H9 (cell line): ENCODE results near the gene TNFSF9. TPM values are rescaled to one million over a fixed set of nuclear protein-coding genes. Genes with fewer than 3 reads are reported as not detected.

Source experiments
- DNase-seq: peaks from one replicate; pipeline ENCODE4 v3.0.0-alpha.2; 2017
- H2AFZ ChIP-seq: one replicate; pipeline ENCODE4 v1.6.1; 2013; ENCODE audit warnings: mild to moderate bottlenecking, low read length, control low read depth, moderate library complexity
- H2AK5ac ChIP-seq: 2 replicates; pipeline ENCODE4 v1.6.1; 2013; ENCODE audit warnings: low read length, control low read depth, mixed read lengths; ENCODE audit not compliant: insufficient read length
- H2BK120ac ChIP-seq: one replicate; pipeline ENCODE4 v1.6.1; 2013; ENCODE audit warnings: low read depth, mild to moderate bottlenecking, low read length, control low read depth, inconsistent platforms; ENCODE audit not compliant: poor library complexity, severe bottlenecking
- H2BK12ac ChIP-seq: 2 replicates; pipeline ENCODE4 v1.6.1; 2013; ENCODE audit warnings: low read length, control low read depth, mixed read lengths, low read depth; ENCODE audit not compliant: insufficient read length
- H2BK15ac ChIP-seq: 2 replicates; pipeline ENCODE4 v1.6.1; 2013; ENCODE audit warnings: low read depth, low read length, control low read depth
- H2BK20ac ChIP-seq: one replicate; pipeline ENCODE4 v1.6.1; 2013; ENCODE audit warnings: low read depth, mild to moderate bottlenecking, low read length, control low read depth, inconsistent platforms; ENCODE audit not compliant: poor library complexity, severe bottlenecking
- H2BK5ac ChIP-seq: 2 replicates; pipeline ENCODE4 v1.6.1; 2013; ENCODE audit warnings: low read length, control low read depth, mixed read lengths; ENCODE audit not compliant: insufficient read length
- H3K14ac ChIP-seq: 2 replicates; pipeline ENCODE4 v1.6.1; 2013; ENCODE audit warnings: low read length, control low read depth; ENCODE audit not compliant: insufficient read depth
- H3K18ac ChIP-seq: 2 replicates; pipeline ENCODE4 v1.6.1; 2013; ENCODE audit warnings: low read depth, mild to moderate bottlenecking, mixed read lengths, low read length, control low read depth; ENCODE audit not compliant: insufficient read length
- H3K23ac ChIP-seq: 2 replicates; pipeline ENCODE4 v1.6.1; 2013; ENCODE audit warnings: low read length, control low read depth, mixed read lengths, low read depth; ENCODE audit not compliant: insufficient read length
- H3K23me2 ChIP-seq: 2 replicates; pipeline ENCODE4 v1.6.1; 2013; ENCODE audit warnings: low read depth, mild to moderate bottlenecking, mixed read lengths, low read length, control low read depth; ENCODE audit not compliant: insufficient read length, poor library complexity, severe bottlenecking
- H3K27ac ChIP-seq: 2 replicates; pipeline ENCODE4 v1.5.1; 2013; ENCODE audit warnings: low read length, control low read depth, mixed read lengths, low read depth; ENCODE audit not compliant: insufficient read length
- H3K27me3 ChIP-seq: 2 replicates; pipeline ENCODE4 v1.6.1; 2013; ENCODE audit warnings: low read length, control low read depth, inconsistent platforms; ENCODE audit not compliant: insufficient read depth
- H3K4ac ChIP-seq: 2 replicates; pipeline ENCODE4 v1.6.1; 2013; ENCODE audit warnings: low read depth, mild to moderate bottlenecking, control low read depth, inconsistent platforms, low read length, moderate library complexity
- H3K4me1 ChIP-seq: 2 replicates; pipeline ENCODE4 v1.6.1; 2013; ENCODE audit warnings: low read length, control low read depth, inconsistent platforms; ENCODE audit not compliant: insufficient read depth
- H3K4me2 ChIP-seq: 2 replicates; pipeline ENCODE4 v1.6.1; 2013; ENCODE audit warnings: low read length, control low read depth, mixed read lengths; ENCODE audit not compliant: insufficient read length, insufficient read depth
- H3K56ac ChIP-seq: 2 replicates; pipeline ENCODE4 v1.6.1; 2013; ENCODE audit warnings: low read depth, mild to moderate bottlenecking, mixed read lengths, low read length, control low read depth; ENCODE audit not compliant: insufficient read length
- H3K79me1 ChIP-seq: 2 replicates; pipeline ENCODE4 v1.6.1; 2013; ENCODE audit warnings: low read depth, mild to moderate bottlenecking, moderate library complexity, low read length, control low read depth, inconsistent platforms; ENCODE audit not compliant: insufficient read depth, poor library complexity, severe bottlenecking
- H3K79me2 ChIP-seq: 2 replicates; pipeline ENCODE4 v1.6.1; 2013; ENCODE audit warnings: low read length, control low read depth, inconsistent platforms; ENCODE audit not compliant: insufficient read depth
- H3K9ac ChIP-seq: 2 replicates; pipeline ENCODE4 v1.6.1; 2013; ENCODE audit warnings: low read length, control low read depth, mixed read lengths; ENCODE audit not compliant: insufficient read length; ENCODE audit errors: extremely low read depth
- H3K9me3 ChIP-seq: one replicate; pipeline ENCODE4 v1.6.1; 2013; ENCODE audit warnings: low read depth, low read length, inconsistent platforms; ENCODE audit not compliant: control insufficient read depth
- H3T11ph ChIP-seq: one replicate; pipeline ENCODE4 v1.6.1; 2013; ENCODE audit warnings: mild to moderate bottlenecking, low read length, control low read depth, inconsistent platforms
- H4K20me1 ChIP-seq: one replicate; pipeline ENCODE4 v1.6.1; 2013; ENCODE audit not compliant: control insufficient read depth, insufficient read length, insufficient read depth
- H4K5ac ChIP-seq: 2 replicates; pipeline ENCODE4 v1.6.1; 2013; ENCODE audit warnings: low read depth, mild to moderate bottlenecking, mixed read lengths, low read length, control low read depth; ENCODE audit not compliant: insufficient read length
- H4K8ac ChIP-seq: replicated peaks from 2 replicates; pipeline ENCODE4 v1.6.1; 2013; ENCODE audit warnings: low read length, control low read depth, mixed read lengths, low read depth; ENCODE audit not compliant: insufficient read length
- H4K91ac ChIP-seq: 2 replicates; pipeline ENCODE4 v1.6.1; 2013; ENCODE audit warnings: low read depth, mild to moderate bottlenecking, moderate library complexity, mixed read lengths, low read length, control low read depth; ENCODE audit not compliant: insufficient read length
- H3K27ac Mint-ChIP-seq, 3 experiments: 2 replicates in 2 of 3; 3 replicates in 1 of 3; pipeline ENCODE4 v1.8.0; 2020 to 2021; ENCODE audit warnings: mixed read lengths in 3 of 3, mild to moderate bottlenecking in 1 of 3, moderate library complexity in 1 of 3
- H3K27me3 Mint-ChIP-seq: 2 replicates; pipeline ENCODE4 v1.8.0; 2021; ENCODE audit warnings: low read depth, mild to moderate bottlenecking, moderate library complexity, mixed read lengths
- H3K36me3 Mint-ChIP-seq, 3 experiments: 2 replicates in 2 of 3; 3 replicates in 1 of 3; pipeline ENCODE4 v1.8.0; 2020 to 2021; ENCODE audit warnings: low read depth in 3 of 3, mixed read lengths in 3 of 3; ENCODE audit not compliant: insufficient read depth in 1 of 3
- H3K4me1 Mint-ChIP-seq, 2 experiments: 2 replicates each; pipeline ENCODE4 v1.8.0; 2020; ENCODE audit warnings: mixed read lengths in 2 of 2
- H3K4me3 Mint-ChIP-seq, 2 experiments: 2 replicates in 1 of 2; 3 replicates in 1 of 2; pipeline ENCODE4 v1.8.0; 2020 to 2021; ENCODE audit warnings: mild to moderate bottlenecking in 2 of 2, mixed read lengths in 2 of 2, moderate library complexity in 1 of 2
- H3K9me3 Mint-ChIP-seq, 2 experiments: 2 replicates in 1 of 2; 3 replicates in 1 of 2; pipeline ENCODE4 v1.8.0; 2020; ENCODE audit warnings: mild to moderate bottlenecking in 2 of 2, mixed read lengths in 2 of 2, moderate library complexity in 1 of 2
- WGBS: extraction: QIAGEN DNeasy Blood & Tissue Kit; methylation state at CpG from one replicate; pipeline ENCODE4 v1.1.7; 2013; ENCODE audit warnings: missing lambda C conversion rate, low lambda C conversion rate, mixed read lengths; ENCODE audit not compliant: insufficient read length; ENCODE audit errors: extremely low coverage; 5-methylcytosine and 5-hydroxymethylcytosine counted together
- total RNA-seq: library from RNA; stranded (reverse); gene quantifications from 2 replicates; pipeline ENCODE4 v1.2.1, GENCODE V29; 2021
- TF ChIP-seq, protein P1 (sequence below): fragments of 200-600 bp; sonication (generic); conservative IDR thresholded peaks from 3 replicates; pipeline ENCODE4 v1.8.0; 2021; ENCODE audit warnings: antibody characterized with exemption, mild to moderate bottlenecking

TNFSF9 gene
- total RNA-seq, 1 experiment from 2014 or later, result 1.9 TPM

DNA sequence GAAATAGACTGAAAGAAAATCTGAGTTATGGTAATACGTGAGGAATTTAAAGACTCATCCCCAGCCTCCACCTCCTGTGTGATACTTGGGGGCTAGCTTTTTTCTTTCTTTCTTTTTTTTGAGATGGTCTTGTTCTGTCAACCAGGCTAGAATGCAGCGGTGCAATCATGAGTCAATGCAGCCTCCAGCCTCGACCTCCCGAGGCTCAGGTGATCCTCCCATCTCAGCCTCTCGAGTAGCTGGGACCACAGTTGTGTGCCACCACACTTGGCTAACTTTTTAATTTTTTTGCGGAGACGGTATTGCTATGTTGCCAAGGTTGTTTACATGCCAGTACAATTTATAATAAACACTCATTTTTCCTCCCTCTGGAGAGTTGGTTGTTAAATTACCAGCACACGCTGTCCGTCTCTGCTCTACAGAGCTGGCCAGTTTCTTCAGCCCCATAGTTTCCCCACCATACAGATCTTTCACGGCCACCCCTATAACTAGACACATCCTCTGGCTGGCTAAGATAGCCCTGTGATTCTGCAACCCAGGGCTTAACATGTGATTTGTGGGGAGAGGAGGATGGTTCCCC lies 4.8 kb downstream of the TNFSF9 start:
- Histone ChIP-seq H2BK5ac (no peak overlapping the region), H3K27ac (no peak overlapping the region), H3K79me1 (no peaks in the 10 kb centered on the region), H4K8ac (no peak overlapping the region), H3K9ac (no peak overlapping the region), H3K56ac (no peak overlapping the region), H3K79me2 (no peaks in the 10 kb centered on the region), H2AK5ac (no peak overlapping the region), H2BK15ac (no peak overlapping the region), H3K14ac (no peak overlapping the region), H3K23ac (no peak overlapping the region), H3K23me2 (peaks cover 20% of the 10 kb centered on the region), H2BK120ac (no peak overlapping the region), H2BK12ac (no peak overlapping the region), H4K5ac (no peak overlapping the region), H3K4me2 (no peak overlapping the region), H3K4me1 (peaks cover 4% of the 10 kb centered on the region; the same call in 1 of the 2 replicates), H3K27me3 (peaks cover 13% of the 10 kb centered on the region; the same call in 1 of the 2 replicates), H2AFZ (no peak overlapping the region), H3K4ac (no peak overlapping the region), H3T11ph (no peak overlapping the region), H4K20me1 (no peaks in the 10 kb centered on the region), H2BK20ac (no peak overlapping the region), H3K18ac (no peak overlapping the region), H4K91ac (no peak overlapping the region), H3K9me3 (no peaks in the 10 kb centered on the region)
- Mint-ChIP-seq H3K36me3 (peaks cover 2 to 13% (median 12%) of the 10 kb centered on the region in 3 experiments; a peak in 6 of 7 replicates), H3K4me3 (no peak overlapping the region; a peak in 1 of 5 replicates), H3K27me3 (peaks cover 50% of the 10 kb centered on the region), H3K4me1 (peaks cover 18 to 21% of the 10 kb centered on the region in 2 experiments), H3K27ac (no peak overlapping the region), H3K9me3 (peaks cover 6 to 28% of the 10 kb centered on the region in 2 experiments)
- TF ChIP-seq, protein P1, sequence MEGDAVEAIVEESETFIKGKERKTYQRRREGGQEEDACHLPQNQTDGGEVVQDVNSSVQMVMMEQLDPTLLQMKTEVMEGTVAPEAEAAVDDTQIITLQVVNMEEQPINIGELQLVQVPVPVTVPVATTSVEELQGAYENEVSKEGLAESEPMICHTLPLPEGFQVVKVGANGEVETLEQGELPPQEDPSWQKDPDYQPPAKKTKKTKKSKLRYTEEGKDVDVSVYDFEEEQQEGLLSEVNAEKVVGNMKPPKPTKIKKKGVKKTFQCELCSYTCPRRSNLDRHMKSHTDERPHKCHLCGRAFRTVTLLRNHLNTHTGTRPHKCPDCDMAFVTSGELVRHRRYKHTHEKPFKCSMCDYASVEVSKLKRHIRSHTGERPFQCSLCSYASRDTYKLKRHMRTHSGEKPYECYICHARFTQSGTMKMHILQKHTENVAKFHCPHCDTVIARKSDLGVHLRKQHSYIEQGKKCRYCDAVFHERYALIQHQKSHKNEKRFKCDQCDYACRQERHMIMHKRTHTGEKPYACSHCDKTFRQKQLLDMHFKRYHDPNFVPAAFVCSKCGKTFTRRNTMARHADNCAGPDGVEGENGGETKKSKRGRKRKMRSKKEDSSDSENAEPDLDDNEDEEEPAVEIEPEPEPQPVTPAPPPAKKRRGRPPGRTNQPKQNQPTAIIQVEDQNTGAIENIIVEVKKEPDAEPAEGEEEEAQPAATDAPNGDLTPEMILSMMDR, result no peak
- DNase-seq, result no peak
- WGBS, result no CpG with 5 or more reads among the region's 10 CpGs
